Kidney tubule cell (primary cell): Measurements from ENCODE around the gene ZNF236.
"Not testable (repeated sequence)": the region's sequence is repeated elsewhere in the genome, so short reads cannot be mapped to it uniquely, and the experiment has no call there.

ENCODE experiments used
- DNase-seq: peaks from one replicate; pipeline ENCODE4 v3.0.0-alpha.2; 2018; ENCODE audit warnings: low spot score

Gene ZNF236

GRCh38 chr18:76908277-76908676 is 85.9 kb downstream of the ZNF236 start:
- DNase-seq: no peak

GRCh38 chr18:76909439-76909838 is 87.1 kb downstream of the ZNF236 start:
- DNase-seq: no peak

GRCh38 chr18:76911440-76911839 is 89.1 kb downstream of the ZNF236 start:
- no peak for DNase-seq

- DNase-seq: no peak
Measured at GRCh38 chr18:76913583-76913982, 91.2 kb downstream of the ZNF236 start.

- DNase-seq: no peak
Measured at GRCh38 chr18:76914314-76914713, 92.0 kb downstream of the ZNF236 start.

GRCh38 chr18:76914796-76915195 is 92.4 kb downstream of the ZNF236 start:
- DNase-seq: no peak

- no peak for DNase-seq
Measured at GRCh38 chr18:76915456-76915855, 93.1 kb downstream of the ZNF236 start.

GRCh38 chr18:76920974-76921373 is 98.6 kb downstream of the ZNF236 start:
- no peak for DNase-seq

- DNase-seq: peak; percentile 50
Measured at GRCh38 chr18:76922107-76922506, 99.8 kb downstream of the ZNF236 start.

GRCh38 chr18:76923485-76924085 is 101.2 kb downstream of the ZNF236 start:
- peak; percentile 43 for DNase-seq

GRCh38 chr18:76925501-76925900 is 103.1 kb downstream of the ZNF236 start:
- no peak for DNase-seq

GRCh38 chr18:76927223-76927725 is 104.9 kb downstream of the ZNF236 start:
- DNase-seq: no peak

- no peak for DNase-seq
Measured at GRCh38 chr18:76928179-76928868, 106.0 kb downstream of the ZNF236 start.

GRCh38 chr18:76931171-76931570 is 108.8 kb downstream of the ZNF236 start:
- DNase-seq: no peak

- DNase-seq: no peak
Measured at GRCh38 chr18:76932026-76932819, 109.9 kb downstream of the ZNF236 start.

GRCh38 chr18:76935722-76936337 is 113.5 kb downstream of the ZNF236 start:
- no peak for DNase-seq

- no peak for DNase-seq
Measured at GRCh38 chr18:76936877-76937276, 114.5 kb downstream of the ZNF236 start.

- no peak for DNase-seq
Measured at GRCh38 chr18:76937597-76937996, 115.2 kb downstream of the ZNF236 start.

- no peak for DNase-seq
Measured at GRCh38 chr18:76938619-76939018, 116.3 kb downstream of the ZNF236 start.

- no peak for DNase-seq
Measured at GRCh38 chr18:76941284-76941683, 118.9 kb downstream of the ZNF236 start.

GRCh38 chr18:76943542-76944339 is 121.4 kb downstream of the ZNF236 start:
- DNase-seq: no peak

- not testable (repeated sequence) for DNase-seq
Measured at GRCh38 chr18:76944346-76944745, 122.0 kb downstream of the ZNF236 start.
